SK-N-SH (cell line): ENCODE data around the gene KIDINS220. TPM values are rescaled to one million over a fixed set of nuclear protein-coding genes. Genes with fewer than 3 reads are reported as not detected.

ENCODE experiments used
- CTCF ChIA-PET: fragments of 300-600, 350-600 bp; formaldehyde crosslinking; extraction: SDS; loops from one replicate; lab custom pipeline; 2021; lab: Yijun Ruan, JAX
- POLR2A ChIA-PET: fragments of 350-600 bp; sonication (Branson Sonifier 250); formaldehyde crosslinking; extraction: SDS; loops from one replicate; lab custom pipeline; 2020; ENCODE audit warnings: antibody characterized with exemption, inconsistent platforms; lab: Yijun Ruan, JAX
- DNase-seq: peaks from one replicate; pipeline ENCODE4 v3.0.0; 2012
- H2AFZ ChIP-seq: fragments of 200-600 bp; sonication (generic); 2 replicates; pipeline ENCODE4 v1.8.1; 2016; ENCODE audit warnings: antibody characterized with exemption, mild to moderate bottlenecking, low read depth
- H3F3A ChIP-seq: fragments of 200-600 bp; sonication (generic); replicated peaks from 2 replicates; pipeline ENCODE3; 2016; ENCODE audit warnings: antibody characterized with exemption, mild to moderate bottlenecking; ENCODE audit not compliant: insufficient read depth
- H3K27ac ChIP-seq, 2 experiments: fragments of 200-500 bp in 1 of 2; fragments of 200-600 bp in 1 of 2; sonication (Bioruptor generic) in 1 of 2; sonication (generic), shearing (Covaris generic) in 1 of 2; 2 replicates each; pipeline versions ENCODE4 v1.5.1 to v1.6.1; 2014 to 2016; ENCODE audit warnings: low read depth in 2 of 2, inconsistent platforms in 1 of 2, low read length in 1 of 2, mild to moderate bottlenecking in 1 of 2, mixed read lengths in 1 of 2
- H3K27me3 ChIP-seq: fragments of 200-600 bp; sonication (generic), shearing (Covaris generic); 2 replicates; pipeline ENCODE4 v1.6.1; 2016; ENCODE audit warnings: mixed run types; ENCODE audit not compliant: insufficient read depth
- H3K36me3 ChIP-seq, 2 experiments: fragments of 200-500 bp in 1 of 2; fragments of 200-600 bp in 1 of 2; sonication (Bioruptor generic) in 1 of 2; sonication (generic) in 1 of 2; replicated peaks in 1 of 2; 2 replicates each; pipeline versions ENCODE3 to v1.5.1; 2014 to 2016; ENCODE audit warnings: low read length in 1 of 2, mild to moderate bottlenecking in 1 of 2; ENCODE audit not compliant: insufficient read depth in 2 of 2, control insufficient read depth in 1 of 2
- H3K4me1 ChIP-seq, 2 experiments: fragments of 200-500 bp in 1 of 2; fragments of 200-600 bp in 1 of 2; sonication (Bioruptor generic) in 1 of 2; sonication (generic), shearing (Covaris generic) in 1 of 2; 2 replicates each; pipeline versions ENCODE4 v1.5.1 to v1.6.1; 2014 to 2016; ENCODE audit warnings: low read depth in 1 of 2, low read length in 1 of 2, mixed run types in 1 of 2; ENCODE audit not compliant: insufficient read depth in 2 of 2, control insufficient read depth in 1 of 2
- H3K4me2 ChIP-seq: fragments of 200-600 bp; sonication (generic), shearing (Covaris generic); 2 replicates; pipeline ENCODE4 v1.6.1; 2017; ENCODE audit warnings: mixed run types
- H3K4me3 ChIP-seq, 2 experiments: fragments of 200-500 bp in 1 of 2; fragments of 200-600 bp in 1 of 2; sonication (Bioruptor generic) in 1 of 2; sonication (generic), shearing (Covaris generic) in 1 of 2; 2 replicates each; pipeline versions ENCODE4 v1.5.1 to v1.8.1; 2014 to 2016; ENCODE audit warnings: low read depth in 2 of 2, inconsistent platforms in 1 of 2, low read length in 1 of 2, mild to moderate bottlenecking in 1 of 2, mixed read lengths in 1 of 2, moderate library complexity in 1 of 2
- H3K79me2 ChIP-seq: fragments of 200-600 bp; sonication (generic); 2 replicates; pipeline ENCODE4 v1.8.1; 2017; ENCODE audit warnings: mild to moderate bottlenecking; ENCODE audit not compliant: insufficient read depth
- H3K9ac ChIP-seq: fragments of 200-600 bp; sonication (generic); 2 replicates; pipeline ENCODE4 v1.6.1; 2017; ENCODE audit warnings: mixed run types
- H3K9me2 ChIP-seq: fragments of 200-600 bp; sonication (generic); 2 replicates; pipeline ENCODE4 v1.6.1; 2017; ENCODE audit warnings: mixed run types
- H3K9me3 ChIP-seq: fragments of 200-600 bp; sonication (generic); 2 replicates; pipeline ENCODE4 v1.6.1; 2017; ENCODE audit warnings: mixed run types, mild to moderate bottlenecking, moderate library complexity
- H4K20me1 ChIP-seq: fragments of 200-600 bp; sonication (generic); 2 replicates; pipeline ENCODE4 v1.6.1; 2017; ENCODE audit warnings: mild to moderate bottlenecking, mixed run types; ENCODE audit not compliant: insufficient read depth
- CTCF ChIP-seq: fragments of 200-600 bp; sonication (generic); IDR thresholded peaks from 2 replicates; pipeline ENCODE4 v1.6.1; 2017; ENCODE audit warnings: antibody characterized with exemption, mild to moderate bottlenecking, moderate library complexity
- FOXJ3 ChIP-seq: sonication (generic); formaldehyde crosslinking; IDR thresholded peaks from 2 replicates; pipeline ENCODE4 v1.5.1; 2020; ENCODE audit warnings: mild to moderate bottlenecking, missing genetic modification reagents
- FOXM1 ChIP-seq: IDR thresholded peaks from 2 replicates; pipeline ENCODE4 v1.4.0; 2012; ENCODE audit warnings: low read depth, mild to moderate bottlenecking
- GABPA ChIP-seq: IDR thresholded peaks from 2 replicates; pipeline ENCODE4 v1.4.0; 2012; ENCODE audit warnings: low read depth, mild to moderate bottlenecking
- GATA2 ChIP-seq: sonication (generic); formaldehyde crosslinking; IDR thresholded peaks from 2 replicates; pipeline ENCODE4 v1.5.0; 2020; ENCODE audit warnings: mild to moderate bottlenecking, missing genetic modification reagents
- IRF3 ChIP-seq: fragments of 150-350 bp; IDR thresholded peaks from 2 replicates; pipeline ENCODE4 v1.6.1; 2016; ENCODE audit warnings: mild to moderate bottlenecking, low read depth, low read length
- MAX ChIP-seq: IDR thresholded peaks from 2 replicates; pipeline ENCODE4 v1.4.0; 2012; ENCODE audit warnings: low read depth
- MXI1 ChIP-seq: IDR thresholded peaks from 2 replicates; pipeline ENCODE4 v1.6.1; 2012; ENCODE audit warnings: mild to moderate bottlenecking, low read depth, low read length, improper control_type of control experiment
- NRF1 ChIP-seq: IDR thresholded peaks from 2 replicates; pipeline ENCODE4 v1.6.1; 2012; ENCODE audit warnings: low read depth, mild to moderate bottlenecking, low read length
- RAD21 ChIP-seq: IDR thresholded peaks from 2 replicates; pipeline ENCODE4 v1.6.1; 2012; ENCODE audit warnings: mild to moderate bottlenecking, low read length
- REST ChIP-seq: IDR thresholded peaks from 2 replicates; pipeline ENCODE4 v1.6.1; 2012; ENCODE audit warnings: mild to moderate bottlenecking, low read depth, low read length, moderate library complexity
- RFX5 ChIP-seq: IDR thresholded peaks from 2 replicates; pipeline ENCODE4 v1.6.1; 2012; ENCODE audit warnings: mild to moderate bottlenecking, improper control_type of control experiment, low read length
- RXRA ChIP-seq: IDR thresholded peaks from 2 replicates; pipeline ENCODE4 v1.4.0; 2012; ENCODE audit warnings: low read depth, mild to moderate bottlenecking, borderline replicate concordance
- SIN3A ChIP-seq: IDR thresholded peaks from 2 replicates; pipeline ENCODE4 v1.6.1; 2012; ENCODE audit warnings: low read depth, mild to moderate bottlenecking, low read length, moderate library complexity, borderline replicate concordance
- WGBS: methylation state at CpG from one replicate; pipeline ENCODE4 v1.1.6; 2017; ENCODE audit warnings: low lambda C conversion rate; 5-methylcytosine and 5-hydroxymethylcytosine counted together
- polyA plus RNA-seq, 3 experiments: library from polyadenylated mRNA; depleted of rRNA; stranded (reverse); fragments of >200 nt; gene quantifications; 2 replicates each; pipeline ENCODE4 v1.2.3, GENCODE V29; 2012

The KIDINS220 gene
- polyA plus RNA-seq, 1 of the 3 experiments (the other 2 are of a cell fraction): 18.2 TPM

GRCh38 chr2:8697190-8697589 is 140.2 kb downstream of the KIDINS220 start:
- POLR2A ChIA-PET: no interaction called here
- CTCF ChIA-PET: no interaction called here
- WGBS: 83% methylated on average over 5 of the region's 5 CpGs

More at GRCh38 chr2:8697190-8697589, 140.2 kb downstream of the KIDINS220 start:
- Histone ChIP-seq H3K9ac (no peak overlapping the region), H3K36me3 (no peaks in the 10 kb centered on the region), H3K4me1 (no peaks in the 10 kb centered on the region; a peak in 1 of 4 replicates), H3K9me2 (no peaks in the 10 kb centered on the region), H3K4me3 (no peak overlapping the region), H2AFZ (no peak overlapping the region), H3K4me2 (no peak overlapping the region), H3K27me3 (no peaks in the 10 kb centered on the region), H3K27ac (no peak overlapping the region), H3K79me2 (no peaks in the 10 kb centered on the region), H4K20me1 (no peaks in the 10 kb centered on the region), H3K9me3 (no peaks in the 10 kb centered on the region), H3F3A (peaks cover 4% of the 10 kb centered on the region)
- TF ChIP-seq NRF1 (no peak), FOXJ3 (CRISPR knock-in tag) (no peak), GATA2 (CRISPR knock-in tag) (no peak), FOXM1 (no peak), GABPA (no peak), MXI1 (no peak), IRF3 (no peak), RAD21 (no peak), RFX5 (no peak), REST (no peak), MAX (no peak), CTCF (no peak), SIN3A (no peak), RXRA (no peak)
- DNase-seq: no peak
